ENCODE data around the gene TCL1A. TPM values are rescaled to one million over a fixed set of nuclear protein-coding genes. Genes with fewer than 3 reads are reported as not detected.

Gene TCL1A
- total and polyA plus RNA-seq, 2 donors (not counting 1 experiment from before 2014, with no cell fraction given) = not detected

DNA sequence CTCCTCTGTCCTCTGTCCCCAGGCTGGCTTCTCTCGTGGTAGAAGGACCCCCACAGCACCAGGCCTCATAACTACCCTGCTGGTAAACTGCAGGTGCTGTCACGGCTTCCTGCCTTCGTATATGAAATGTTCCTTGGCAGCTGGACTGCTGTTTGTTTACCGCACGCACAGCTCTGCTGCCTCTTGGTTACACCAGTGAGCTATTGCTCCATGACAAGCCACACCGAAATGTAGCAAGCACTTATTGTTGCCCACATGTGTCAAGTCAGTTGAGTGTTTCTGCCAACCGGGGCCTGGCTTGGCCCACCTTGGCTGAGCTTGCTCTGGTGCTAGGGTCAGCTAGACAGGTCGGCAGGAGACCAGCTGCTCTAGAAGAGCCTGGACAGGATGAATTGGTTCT is 49.4 kb downstream of the TCL1A start:
- Histone ChIP-seq H4K20me1 (ENCODE audit: control insufficient read depth, extremely low read depth, insufficient read depth, low read length) (no peaks in the 10 kb centered on the region), H3K4me2 (ENCODE audit: extremely low read depth, insufficient read depth, low read length) (no peak overlapping the region), H2AFZ (ENCODE audit: low read length) (no peak overlapping the region), H3K27me3 (ENCODE audit: control insufficient read depth, insufficient read depth, low read length) (no peaks in the 10 kb centered on the region), H3K4me3 (replicated peaks in 1 of 4; ENCODE audit: control extremely low read depth in 1 of 4, insufficient read depth in 1 of 4, low read depth in 3 of 4, low read length in 4 of 4) (no peak overlapping the region), H3K27ac (ENCODE audit: insufficient read depth, low read length) (no peak overlapping the region), H3K79me2 (ENCODE audit: control insufficient read depth, insufficient read depth, low read length) (no peaks in the 10 kb centered on the region), H3K9ac (ENCODE audit: insufficient read depth, low read length) (no peak overlapping the region), H3K9me3 (ENCODE audit: control insufficient read depth, insufficient read depth, low read depth, low read length) (no peaks in the 10 kb centered on the region), H3K4me1 (ENCODE audit: control insufficient read depth, extremely low read depth, insufficient read depth, low read length) (no peaks in the 10 kb centered on the region), H3K36me3 (ENCODE audit: control insufficient read depth, insufficient read depth, low read length) (no peaks in the 10 kb centered on the region)
- TF ChIP-seq EZH2 (IDR thresholded peaks at IDR 0.05; ENCODE audit: low read length, missing control alignments) = no peak
- TF ChIP-seq, protein P1, sequence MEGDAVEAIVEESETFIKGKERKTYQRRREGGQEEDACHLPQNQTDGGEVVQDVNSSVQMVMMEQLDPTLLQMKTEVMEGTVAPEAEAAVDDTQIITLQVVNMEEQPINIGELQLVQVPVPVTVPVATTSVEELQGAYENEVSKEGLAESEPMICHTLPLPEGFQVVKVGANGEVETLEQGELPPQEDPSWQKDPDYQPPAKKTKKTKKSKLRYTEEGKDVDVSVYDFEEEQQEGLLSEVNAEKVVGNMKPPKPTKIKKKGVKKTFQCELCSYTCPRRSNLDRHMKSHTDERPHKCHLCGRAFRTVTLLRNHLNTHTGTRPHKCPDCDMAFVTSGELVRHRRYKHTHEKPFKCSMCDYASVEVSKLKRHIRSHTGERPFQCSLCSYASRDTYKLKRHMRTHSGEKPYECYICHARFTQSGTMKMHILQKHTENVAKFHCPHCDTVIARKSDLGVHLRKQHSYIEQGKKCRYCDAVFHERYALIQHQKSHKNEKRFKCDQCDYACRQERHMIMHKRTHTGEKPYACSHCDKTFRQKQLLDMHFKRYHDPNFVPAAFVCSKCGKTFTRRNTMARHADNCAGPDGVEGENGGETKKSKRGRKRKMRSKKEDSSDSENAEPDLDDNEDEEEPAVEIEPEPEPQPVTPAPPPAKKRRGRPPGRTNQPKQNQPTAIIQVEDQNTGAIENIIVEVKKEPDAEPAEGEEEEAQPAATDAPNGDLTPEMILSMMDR (conservative IDR thresholded peaks at IDR 0.05 in 1 of 2, IDR thresholded peaks at IDR 0.05 in 1 of 2; ENCODE audit: low read depth in 1 of 2, low read length in 2 of 2) = no peak
- DNase-seq (ENCODE audit: low read depth in 2 of 2) = no peak

DNA sequence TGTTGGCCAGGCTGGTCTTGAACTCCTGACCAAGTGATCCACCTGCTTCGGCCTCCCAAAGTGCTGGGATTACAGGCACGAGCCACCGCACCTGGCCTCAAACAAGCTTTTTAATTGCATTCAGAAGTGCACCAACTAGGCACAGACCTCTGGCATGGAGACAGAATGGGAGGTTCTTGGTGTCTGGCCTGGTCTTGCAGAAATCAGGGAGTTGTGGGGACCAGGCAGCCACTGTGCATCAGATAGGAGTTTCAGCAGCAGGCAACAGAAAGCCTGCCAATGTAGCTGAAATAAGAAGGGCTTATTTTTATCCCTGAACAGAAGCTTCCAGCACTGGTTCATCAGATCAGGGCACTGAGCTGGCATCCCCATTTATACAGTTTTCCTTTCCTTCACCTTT is 49.9 kb downstream of the TCL1A start:
- Histone ChIP-seq H2AFZ (ENCODE audit: low read length) (no peak overlapping the region), H3K36me3 (ENCODE audit: control insufficient read depth, insufficient read depth, low read length) (no peaks in the 10 kb centered on the region), H4K20me1 (ENCODE audit: control insufficient read depth, extremely low read depth, insufficient read depth, low read length) (no peaks in the 10 kb centered on the region), H3K27ac (ENCODE audit: insufficient read depth, low read length) (no peak overlapping the region), H3K4me1 (ENCODE audit: control insufficient read depth, extremely low read depth, insufficient read depth, low read length) (no peaks in the 10 kb centered on the region), H3K9ac (ENCODE audit: insufficient read depth, low read length) (no peak overlapping the region), H3K27me3 (ENCODE audit: control insufficient read depth, insufficient read depth, low read length) (no peaks in the 10 kb centered on the region), H3K4me3 (replicated peaks in 1 of 4; ENCODE audit: control extremely low read depth in 1 of 4, insufficient read depth in 1 of 4, low read depth in 3 of 4, low read length in 4 of 4) (no peak overlapping the region), H3K4me2 (ENCODE audit: extremely low read depth, insufficient read depth, low read length) (no peak overlapping the region), H3K79me2 (ENCODE audit: control insufficient read depth, insufficient read depth, low read length) (no peaks in the 10 kb centered on the region), H3K9me3 (ENCODE audit: control insufficient read depth, insufficient read depth, low read depth, low read length) (no peaks in the 10 kb centered on the region)
- DNase-seq (ENCODE audit: low read depth in 2 of 2) = no peak
- TF ChIP-seq, protein P1 (conservative IDR thresholded peaks at IDR 0.05 in 1 of 2, IDR thresholded peaks at IDR 0.05 in 1 of 2; ENCODE audit: low read depth in 1 of 2, low read length in 2 of 2) = no peak
- no peak for TF ChIP-seq EZH2 (IDR thresholded peaks at IDR 0.05; ENCODE audit: low read length, missing control alignments)

DNA sequence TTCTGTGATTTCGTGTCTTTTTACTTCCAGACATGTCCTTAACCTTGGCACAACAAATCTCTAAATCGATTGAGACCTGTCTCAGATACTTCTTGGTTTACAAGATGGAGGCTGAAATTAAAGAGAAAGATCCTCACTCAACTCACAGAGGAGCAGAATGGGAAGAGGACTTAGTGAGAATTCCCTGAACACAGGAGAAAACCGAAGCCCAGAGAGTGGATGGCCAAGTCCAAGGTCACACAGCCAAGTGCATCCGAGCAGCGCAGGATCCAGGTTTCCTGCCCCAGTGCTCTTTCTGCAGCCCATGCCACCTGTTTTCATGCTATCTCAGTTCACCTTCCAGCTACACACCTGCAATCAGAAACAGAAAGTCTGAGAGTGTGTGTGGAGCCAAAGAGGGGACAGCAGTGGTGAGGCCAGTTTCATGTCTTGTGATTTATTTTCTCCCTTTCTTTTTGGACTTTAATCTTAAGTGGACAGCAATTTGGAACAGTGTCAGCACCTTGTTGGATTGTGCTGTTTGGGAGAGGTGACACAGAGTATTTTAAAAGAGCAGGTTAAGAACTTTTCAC is 50.6 kb downstream of the TCL1A start:
- Histone ChIP-seq H3K4me3 (replicated peaks in 1 of 4; ENCODE audit: control extremely low read depth in 1 of 4, insufficient read depth in 1 of 4, low read depth in 3 of 4, low read length in 4 of 4) (no peak overlapping the region), H3K9me3 (ENCODE audit: control insufficient read depth, insufficient read depth, low read depth, low read length) (no peaks in the 10 kb centered on the region)
- TF ChIP-seq, protein P1 (conservative IDR thresholded peaks at IDR 0.05 in 1 of 2, IDR thresholded peaks at IDR 0.05 in 1 of 2; ENCODE audit: low read depth in 1 of 2, low read length in 2 of 2) = no peak
- no peak for TF ChIP-seq EZH2 (IDR thresholded peaks at IDR 0.05; ENCODE audit: low read length, missing control alignments)

More for the DNA sequence above, 50.6 kb downstream of the TCL1A start:
- H3K4me1 ChIP-seq (ENCODE audit: control insufficient read depth, extremely low read depth, insufficient read depth, low read length) = no peaks in the 10 kb centered on the region
- no peak overlapping the region for H2AFZ ChIP-seq (ENCODE audit: low read length)
- no peaks in the 10 kb centered on the region for H3K36me3 ChIP-seq (ENCODE audit: control insufficient read depth, insufficient read depth, low read length)
- H3K4me2 ChIP-seq (ENCODE audit: extremely low read depth, insufficient read depth, low read length) = no peak overlapping the region
- no peak for DNase-seq (ENCODE audit: low read depth in 2 of 2)
- H3K9ac ChIP-seq (ENCODE audit: insufficient read depth, low read length) = no peak overlapping the region
- H3K27me3 ChIP-seq (ENCODE audit: control insufficient read depth, insufficient read depth, low read length) = no peaks in the 10 kb centered on the region
- no peak overlapping the region for H3K27ac ChIP-seq (ENCODE audit: insufficient read depth, low read length)
- H4K20me1 ChIP-seq (ENCODE audit: control insufficient read depth, extremely low read depth, insufficient read depth, low read length) = no peaks in the 10 kb centered on the region
- H3K79me2 ChIP-seq (ENCODE audit: control insufficient read depth, insufficient read depth, low read length) = no peaks in the 10 kb centered on the region

Data from fibroblast of lung (primary cell).